Cardiac muscle cell (in vitro differentiated cells and primary cell): ENCODE results near the gene ANXA4. TPM values are rescaled to one million over a fixed set of nuclear protein-coding genes. Genes with fewer than 3 reads are reported as not detected.

ENCODE experiments used
- DNase-seq, 2 donors: peaks; one replicate each; pipeline versions ENCODE4 v3.0.0 to v3.0.0-alpha.2; 2010 to 2017; ENCODE audit warnings: low read depth in 1 of 2, low spot score in 1 of 2
- H3K27ac ChIP-seq: fragments of 200-600 bp; sonication (generic); 2 replicates; pipeline ENCODE4 v1.5.1; 2016
- H3K27me3 ChIP-seq: fragments of 200-600 bp; sonication (generic); 2 replicates; pipeline ENCODE4 v1.6.0; 2016; ENCODE audit warnings: control low read depth
- H3K36me3 ChIP-seq: fragments of 200-600 bp; sonication (generic); 2 replicates; pipeline ENCODE4 v1.5.1; 2016; ENCODE audit warnings: control low read depth
- H3K4me1 ChIP-seq: fragments of 200-600 bp; sonication (generic); 2 replicates; pipeline ENCODE4 v1.8.1; 2017; ENCODE audit warnings: low read depth, mild to moderate bottlenecking, mixed run types
- H3K4me3 ChIP-seq: fragments of 200-600 bp; sonication (generic); 2 replicates; pipeline ENCODE4 v1.5.1; 2016; ENCODE audit warnings: mild to moderate bottlenecking
- H3K9me3 ChIP-seq: fragments of 200-600 bp; sonication (generic); 2 replicates; pipeline ENCODE4 v1.5.1; 2017; ENCODE audit warnings: low read depth, mild to moderate bottlenecking, control low read depth
- CTCF ChIP-seq: IDR thresholded peaks from 2 replicates; pipeline ENCODE4 v1.5.1; 2012; ENCODE audit warnings: low read depth, mild to moderate bottlenecking, low read length
- polyA plus RNA-seq: library from polyadenylated mRNA; unstranded; fragments of >200 nt; fragmentation: Nextera tagmentation; extraction: Ambion mirVana; gene quantifications from 2 replicates; pipeline ENCODE4 v1.2.1, GENCODE V29; 2016
- total RNA-seq: library from RNA; depleted of rRNA; stranded (reverse); fragments of >200 nt; gene quantifications from 2 replicates; pipeline ENCODE4 v1.2.3, GENCODE V29; 2016

ANXA4 gene
- total and polyA plus RNA-seq, 2 experiments from 2014 or later, result 18.0 to 27.2 TPM

GRCh38 chr2:69781321-69782248 lies 39.7 kb downstream of the ANXA4 start:
- TF ChIP-seq CTCF, result no peak
- Histone ChIP-seq H3K9me3 (no peaks in the 10 kb centered on the region), H3K27me3 (no peaks in the 10 kb centered on the region), H3K36me3 (no peaks in the 10 kb centered on the region), H3K4me3 (no peak overlapping the region), H3K4me1 (peaks cover 13% of the 10 kb centered on the region), H3K27ac (no peak overlapping the region)
- DNase-seq, result no peak

DNA sequence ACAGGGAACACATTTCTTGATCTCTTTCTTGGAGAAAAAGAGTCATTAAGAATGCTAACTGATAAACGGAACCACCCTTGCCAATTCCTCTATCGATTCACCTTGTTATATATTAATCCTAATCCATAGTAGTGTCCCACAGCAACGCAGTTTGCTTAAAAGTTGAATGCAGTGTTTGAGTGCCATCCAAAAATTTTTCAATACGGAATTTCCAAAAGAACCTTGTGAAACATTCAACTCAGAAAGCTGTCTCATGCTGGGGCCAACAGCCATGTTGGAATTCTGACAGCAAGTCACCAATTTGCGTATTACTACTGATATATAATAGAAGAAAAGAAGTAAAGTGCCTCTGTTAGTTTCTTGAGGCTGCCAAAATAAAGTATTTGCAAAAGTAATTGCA lies 42.3 kb downstream of the ANXA4 start:
- no peak for DNase-seq
- H3K27me3 ChIP-seq, result no peaks in the 10 kb centered on the region
- TF ChIP-seq CTCF, result no peak
- H3K9me3 ChIP-seq, result no peaks in the 10 kb centered on the region
- H3K36me3 ChIP-seq, result no peaks in the 10 kb centered on the region
- H3K4me3 ChIP-seq, result no peak overlapping the region
- H3K4me1 ChIP-seq, result peaks cover 12% of the 10 kb centered on the region
- H3K27ac ChIP-seq, result no peak overlapping the region

DNA sequence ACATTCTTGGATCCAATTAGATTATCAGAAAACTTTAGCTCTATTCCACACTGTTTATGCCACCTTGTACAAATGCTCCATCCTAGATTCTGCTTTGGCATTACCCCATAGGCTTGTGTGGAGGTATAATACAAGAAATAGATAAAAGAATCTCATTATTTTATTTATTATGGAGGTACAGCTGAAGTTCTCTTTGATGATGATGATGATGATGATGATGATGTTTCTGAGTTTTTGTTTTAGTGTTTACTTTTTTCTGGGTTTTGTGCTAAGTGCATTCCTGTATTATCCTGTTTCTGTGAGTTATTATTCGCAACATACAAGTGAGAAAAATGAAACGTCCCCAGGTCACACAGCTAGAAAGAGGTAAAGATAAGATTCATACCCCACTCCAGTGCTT lies 43.4 kb downstream of the ANXA4 start:
- H3K4me3 ChIP-seq, result no peak overlapping the region
- no peak for DNase-seq
- no peaks in the 10 kb centered on the region for H3K9me3 ChIP-seq
- peaks cover 21% of the 10 kb centered on the region for H3K4me1 ChIP-seq
- H3K36me3 ChIP-seq, result no peaks in the 10 kb centered on the region
- no peaks in the 10 kb centered on the region for H3K27me3 ChIP-seq
- no peak overlapping the region for H3K27ac ChIP-seq
- TF ChIP-seq CTCF, result no peak

DNA sequence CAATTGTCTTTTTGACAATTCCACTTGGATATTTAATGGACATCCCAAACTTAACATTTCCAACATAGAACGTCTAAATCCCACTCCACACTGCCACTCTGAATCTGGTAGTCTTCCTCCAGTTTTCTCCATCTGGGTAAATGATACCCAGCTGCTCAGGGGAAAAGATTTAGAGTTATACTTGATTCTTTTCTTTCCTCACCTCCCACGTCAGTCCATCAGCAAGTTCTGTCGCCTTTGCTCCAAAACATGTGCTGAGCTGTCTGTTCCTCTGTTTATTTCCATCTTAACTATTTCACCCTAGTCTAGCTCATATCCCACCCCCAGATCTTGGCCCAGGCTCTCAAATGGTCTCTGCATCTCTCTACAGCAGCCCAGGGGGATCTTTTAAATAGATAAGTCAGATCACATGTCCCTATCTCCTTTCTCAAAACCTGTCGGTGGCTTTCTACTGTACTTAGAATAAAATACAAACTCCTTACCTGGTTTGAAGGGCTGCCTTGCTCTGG lies 44.2 kb downstream of the ANXA4 start:
- Histone ChIP-seq H3K9me3 (no peaks in the 10 kb centered on the region), H3K4me3 (no peak overlapping the region), H3K27me3 (no peaks in the 10 kb centered on the region), H3K4me1 (peaks cover 27% of the 10 kb centered on the region), H3K36me3 (no peaks in the 10 kb centered on the region), H3K27ac (no peak overlapping the region)
- TF ChIP-seq CTCF, result no peak
- no peak for DNase-seq

- Histone ChIP-seq H3K36me3 (no peaks in the 10 kb centered on the region), H3K27me3 (no peaks in the 10 kb centered on the region), H3K9me3 (no peaks in the 10 kb centered on the region), H3K4me1 (peaks cover 23% of the 10 kb centered on the region), H3K27ac (peak overlapping the region; percentile 86), H3K4me3 (no peak overlapping the region)
- no peak for TF ChIP-seq CTCF
- peak in 1 of 2 donors; percentile 82 for DNase-seq
These were observed 47.3 kb downstream of the ANXA4 start for GRCh38 chr2:69789175-69789721.
